ENCODE data around the gene ZNF837.

DNA sequence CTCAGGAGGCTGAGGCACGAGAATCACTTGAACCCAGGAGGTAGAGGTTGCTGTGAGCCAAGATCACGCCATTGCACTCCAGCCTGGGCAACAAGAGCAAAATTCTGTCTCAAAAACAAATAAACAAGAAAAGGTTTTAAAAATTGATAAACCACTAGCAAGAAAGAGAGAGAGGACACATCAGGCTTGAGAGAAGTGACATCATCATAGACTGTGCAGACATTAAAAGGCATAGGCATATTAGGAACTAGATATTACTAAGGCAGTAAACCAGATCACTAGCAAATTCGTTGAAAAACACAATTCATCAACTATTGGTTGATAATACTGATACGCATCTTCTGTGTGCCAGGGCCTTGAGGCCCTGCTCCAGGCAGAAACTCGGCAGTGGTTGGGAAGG is 35.3 kb downstream of the ZNF837 start:
- TF ChIP-seq CTCF (IDR thresholded peaks at IDR 0.05; ENCODE audit: low read length) (no peak), EZH2 (IDR thresholded peaks at IDR 0.05; ENCODE audit: borderline replicate concordance, low read length) (no peak)
